Activated T-cell treated with anti-CD3 and anti-CD28 coated beads, Interleukin-2, amount 50 U/mL, for 24 hours (primary cell): ENCODE results near the gene BAIAP3.

Experiments
- DNase-seq: peaks from one replicate; pipeline ENCODE4 v3.0.0-alpha.2; 2020
- H3K27ac Mint-ChIP-seq: 2 replicates; pipeline ENCODE4 v1.8.0; 2020; ENCODE audit warnings: mild to moderate bottlenecking, mixed read lengths
- H3K27me3 Mint-ChIP-seq: 2 replicates; pipeline ENCODE4 v1.8.0; 2020; ENCODE audit warnings: mixed read lengths
- H3K36me3 Mint-ChIP-seq: 2 replicates; pipeline ENCODE4 v1.8.0; 2020; ENCODE audit warnings: low read depth, mixed read lengths
- H3K4me1 Mint-ChIP-seq: 2 replicates; pipeline ENCODE4 v1.8.0; 2020; ENCODE audit warnings: low read depth, mixed read lengths
- H3K4me3 Mint-ChIP-seq: 2 replicates; pipeline ENCODE4 v1.8.0; 2020; ENCODE audit warnings: mild to moderate bottlenecking, moderate library complexity, mixed read lengths
- H3K9me3 Mint-ChIP-seq: 2 replicates; pipeline ENCODE4 v1.8.0; 2020; ENCODE audit warnings: mixed read lengths

Gene BAIAP3

GRCh38 chr16:1366712-1367299 lies 33.4 kb downstream of the BAIAP3 start:
- Mint-ChIP-seq H3K27ac (no peak overlapping the region), H3K4me1 (peaks cover 9% of the 10 kb centered on the region), H3K9me3 (no peaks in the 10 kb centered on the region), H3K27me3 (no peaks in the 10 kb centered on the region), H3K36me3 (peaks cover 74% of the 10 kb centered on the region), H3K4me3 (no peak overlapping the region)
- no peak for DNase-seq

- peaks cover 67% of the 10 kb centered on the region for H3K36me3 Mint-ChIP-seq
- no peak for DNase-seq
- no peaks in the 10 kb centered on the region for H3K9me3 Mint-ChIP-seq
- H3K4me1 Mint-ChIP-seq, result peaks cover 9% of the 10 kb centered on the region
- no peaks in the 10 kb centered on the region for H3K27me3 Mint-ChIP-seq
- no peak overlapping the region for H3K4me3 Mint-ChIP-seq
- H3K27ac Mint-ChIP-seq, result no peak overlapping the region
Observed at GRCh38 chr16:1367486-1368174, 34.2 kb downstream of the BAIAP3 start.

GRCh38 chr16:1371054-1371978 lies 37.9 kb downstream of the BAIAP3 start:
- Mint-ChIP-seq H3K4me3 (no peak overlapping the region), H3K27me3 (no peaks in the 10 kb centered on the region), H3K4me1 (no peaks in the 10 kb centered on the region), H3K27ac (no peak overlapping the region), H3K9me3 (no peaks in the 10 kb centered on the region), H3K36me3 (peaks cover 37% of the 10 kb centered on the region)
- DNase-seq, result no peak

- H3K36me3 Mint-ChIP-seq, result peaks cover 36% of the 10 kb centered on the region
Observed at GRCh38 chr16:1372292-1372950, 39.0 kb downstream of the BAIAP3 start.

GRCh38 chr16:1374418-1375297 lies 41.2 kb downstream of the BAIAP3 start:
- no peaks in the 10 kb centered on the region for H3K9me3 Mint-ChIP-seq
- H3K27ac Mint-ChIP-seq, result peak overlapping the region; percentile 47
- peaks cover 15% of the 10 kb centered on the region for H3K4me1 Mint-ChIP-seq

More at GRCh38 chr16:1372292-1372950, 39.0 kb downstream of the BAIAP3 start:
- Mint-ChIP-seq H3K4me1 (no peaks in the 10 kb centered on the region), H3K27ac (no peak overlapping the region), H3K9me3 (no peaks in the 10 kb centered on the region), H3K27me3 (no peaks in the 10 kb centered on the region), H3K4me3 (no peak overlapping the region)
- DNase-seq, result no peak

GRCh38 chr16:1375298-1375640 lies 41.8 kb downstream of the BAIAP3 start:
- Mint-ChIP-seq H3K27me3 (no peaks in the 10 kb centered on the region), H3K4me3 (no peak overlapping the region), H3K9me3 (no peaks in the 10 kb centered on the region), H3K4me1 (peaks cover 19% of the 10 kb centered on the region), H3K27ac (no peak overlapping the region), H3K36me3 (peaks cover 34% of the 10 kb centered on the region)
- no peak for DNase-seq

More at GRCh38 chr16:1374418-1375297, 41.2 kb downstream of the BAIAP3 start:
- no peak for DNase-seq
- H3K27me3 Mint-ChIP-seq, result no peaks in the 10 kb centered on the region
- no peak overlapping the region for H3K4me3 Mint-ChIP-seq
- peaks cover 40% of the 10 kb centered on the region for H3K36me3 Mint-ChIP-seq

- Mint-ChIP-seq H3K4me1 (peaks cover 20% of the 10 kb centered on the region), H3K27ac (peak overlapping the region; percentile 61), H3K4me3 (no peak overlapping the region), H3K9me3 (no peaks in the 10 kb centered on the region), H3K27me3 (no peaks in the 10 kb centered on the region), H3K36me3 (peaks cover 30% of the 10 kb centered on the region)
- no peak for DNase-seq
Observed at GRCh38 chr16:1375741-1376410, 42.4 kb downstream of the BAIAP3 start.

GRCh38 chr16:1377406-1378010 lies 44.1 kb downstream of the BAIAP3 start:
- H3K9me3 Mint-ChIP-seq, result no peaks in the 10 kb centered on the region
- H3K27me3 Mint-ChIP-seq, result no peaks in the 10 kb centered on the region
- peak overlapping the region; percentile 89 for H3K4me3 Mint-ChIP-seq
- H3K4me1 Mint-ChIP-seq, result peaks cover 20% of the 10 kb centered on the region
- DNase-seq, result no peak
- peaks cover 30% of the 10 kb centered on the region for H3K36me3 Mint-ChIP-seq
- peak overlapping the region; percentile 97 for H3K27ac Mint-ChIP-seq

GRCh38 chr16:1378087-1378803 lies 44.8 kb downstream of the BAIAP3 start:
- no peaks in the 10 kb centered on the region for H3K27me3 Mint-ChIP-seq
- peaks cover 30% of the 10 kb centered on the region for H3K36me3 Mint-ChIP-seq

GRCh38 chr16:1378804-1379303 lies 45.4 kb downstream of the BAIAP3 start:
- H3K4me1 Mint-ChIP-seq, result peaks cover 20% of the 10 kb centered on the region
- H3K36me3 Mint-ChIP-seq, result peaks cover 30% of the 10 kb centered on the region
- DNase-seq, result peak; percentile 84
- H3K4me3 Mint-ChIP-seq, result peak overlapping the region; percentile 89
- H3K27me3 Mint-ChIP-seq, result no peaks in the 10 kb centered on the region
- H3K27ac Mint-ChIP-seq, result peak overlapping the region; percentile 97
- H3K9me3 Mint-ChIP-seq, result no peaks in the 10 kb centered on the region

More at GRCh38 chr16:1378087-1378803, 44.8 kb downstream of the BAIAP3 start:
- DNase-seq, result no peak
- Mint-ChIP-seq H3K27ac (peak overlapping the region; percentile 97), H3K9me3 (no peaks in the 10 kb centered on the region), H3K4me1 (peaks cover 20% of the 10 kb centered on the region), H3K4me3 (peak overlapping the region; percentile 89)

GRCh38 chr16:1379304-1380076 lies 46.0 kb downstream of the BAIAP3 start:
- peaks cover 20% of the 10 kb centered on the region for H3K4me1 Mint-ChIP-seq
- peaks cover 30% of the 10 kb centered on the region for H3K36me3 Mint-ChIP-seq
- H3K4me3 Mint-ChIP-seq, result peak overlapping the region; percentile 89
- no peaks in the 10 kb centered on the region for H3K9me3 Mint-ChIP-seq
- no peaks in the 10 kb centered on the region for H3K27me3 Mint-ChIP-seq
- peak overlapping the region; percentile 97 for H3K27ac Mint-ChIP-seq
- DNase-seq, result peak; percentile 88

GRCh38 chr16:1380195-1380594 lies 46.8 kb downstream of the BAIAP3 start:
- H3K9me3 Mint-ChIP-seq, result no peaks in the 10 kb centered on the region
- peak overlapping the region; percentile 76 for H3K4me3 Mint-ChIP-seq
- H3K4me1 Mint-ChIP-seq, result peaks cover 20% of the 10 kb centered on the region
- H3K36me3 Mint-ChIP-seq, result peaks cover 34% of the 10 kb centered on the region
- no peaks in the 10 kb centered on the region for H3K27me3 Mint-ChIP-seq
- no peak for DNase-seq
- H3K27ac Mint-ChIP-seq, result peak overlapping the region; percentile 85
